Inferior parietal cortex (tissue), 1 donor: Measurements from ENCODE around the gene BTBD9.

Experiments used
- DNase-seq: peaks from one replicate; pipeline ENCODE4 v3.0.0-alpha.2; 2016; ENCODE audit errors: extremely low spot score

The BTBD9 gene

DNA sequence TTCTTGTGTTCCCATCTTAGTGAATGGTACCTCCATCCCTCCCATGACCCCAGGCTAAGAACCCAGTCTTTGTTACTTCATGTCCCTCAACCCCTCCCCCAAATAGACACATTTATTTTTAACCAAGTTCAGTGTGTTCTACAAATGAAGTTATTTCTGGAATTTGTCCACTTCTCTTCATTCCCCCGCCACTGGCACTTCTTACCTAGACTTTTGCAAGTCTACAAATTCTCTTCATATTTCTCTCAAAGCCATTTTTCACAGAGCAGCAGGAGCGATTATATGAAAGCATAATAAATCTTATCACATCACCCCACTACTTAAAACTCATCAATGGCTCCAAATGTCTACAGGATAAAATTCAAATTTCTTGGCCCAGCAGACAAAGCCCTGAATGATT, 131.4 kb downstream of the BTBD9 start:
- no peak for DNase-seq

DNA sequence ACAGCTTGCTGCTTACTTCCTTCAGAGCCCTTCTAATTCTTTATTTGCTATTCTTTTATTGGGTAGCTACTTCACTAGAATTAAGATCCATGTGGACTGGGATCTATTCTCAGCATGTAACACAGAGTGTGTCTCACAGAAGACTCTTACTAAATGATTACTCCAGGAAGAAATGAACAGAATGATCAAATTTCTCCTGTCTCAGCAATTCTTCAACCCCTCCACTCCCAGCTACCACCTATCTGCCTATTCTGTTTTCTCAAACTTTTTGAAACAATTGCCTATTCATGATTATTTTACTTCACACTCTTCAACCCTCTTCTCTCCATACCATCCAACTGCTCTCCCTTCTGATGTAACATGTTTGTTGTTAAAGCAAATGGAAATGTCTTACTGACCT, 132.6 kb downstream of the BTBD9 start:
- no peak for DNase-seq

DNA sequence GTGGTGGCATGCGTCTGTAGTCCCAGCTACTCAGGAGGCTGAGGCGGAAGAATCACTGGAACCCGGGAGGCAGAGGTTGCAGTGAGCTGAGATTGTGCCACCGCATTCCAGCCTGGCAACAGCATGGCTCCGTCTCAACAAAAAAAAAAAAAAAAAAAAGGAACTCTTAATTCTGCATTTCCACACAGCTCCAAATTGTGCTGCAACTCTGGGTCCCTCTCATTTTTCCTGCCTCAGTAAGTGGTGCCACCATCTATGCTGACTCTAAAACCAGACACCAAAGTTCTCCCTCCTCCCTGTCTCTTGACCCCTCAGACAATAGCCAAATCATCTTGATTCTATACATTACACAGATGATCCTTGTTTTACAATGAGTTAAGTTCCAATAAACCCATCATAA, 133.9 kb downstream of the BTBD9 start:
- DNase-seq = no peak

DNA sequence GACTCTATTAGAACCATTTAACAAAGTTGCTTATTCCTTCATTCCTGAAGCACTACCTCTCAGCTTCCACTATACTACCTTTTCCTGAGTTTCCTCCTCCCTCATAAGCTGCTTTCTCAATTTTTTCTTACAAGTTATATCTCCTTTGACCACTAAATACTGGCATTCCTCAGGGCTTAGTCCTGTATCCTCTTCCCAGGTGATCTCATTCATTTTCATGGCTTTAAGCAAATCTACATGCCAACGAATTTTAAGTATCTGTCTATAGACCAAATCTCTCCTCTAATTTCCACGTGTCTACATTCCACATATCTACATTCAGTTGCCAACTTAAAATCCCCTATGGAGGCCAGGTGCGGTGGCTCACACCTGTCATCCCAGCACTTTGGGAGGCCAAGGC, 134.7 kb downstream of the BTBD9 start:
- DNase-seq = no peak

DNA sequence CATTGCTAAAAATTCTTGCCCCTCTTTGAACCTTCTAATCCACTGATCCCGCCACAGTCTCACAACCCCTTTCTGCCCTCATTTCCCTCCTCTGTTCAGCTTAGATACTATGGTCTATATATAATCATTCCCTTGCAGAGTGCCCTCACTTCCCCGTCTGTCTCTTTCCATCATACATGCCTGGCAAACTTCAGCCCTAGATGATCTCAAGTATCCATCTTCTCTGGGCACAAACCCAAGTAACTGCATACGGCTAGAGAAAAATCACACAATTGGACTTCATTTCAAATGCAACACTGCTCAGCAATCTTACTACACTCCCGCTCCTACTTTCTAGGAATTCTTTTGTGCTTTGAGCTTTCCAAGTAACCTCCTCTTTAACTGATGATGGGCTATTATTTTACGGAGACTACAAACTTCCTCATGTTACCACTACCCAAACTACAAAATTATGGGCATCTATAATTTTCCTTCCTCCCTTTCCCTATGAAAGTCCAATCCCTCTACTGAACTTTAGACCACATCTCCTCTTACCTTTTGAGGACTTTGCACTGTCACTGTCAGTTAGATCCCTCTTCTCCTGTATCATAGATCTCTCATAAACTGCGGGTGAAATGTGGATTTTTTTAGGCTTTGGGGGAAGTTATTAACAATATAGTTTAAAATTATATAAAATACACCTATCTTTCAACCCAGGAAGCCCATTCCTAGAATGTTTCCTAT, 135.6 kb downstream of the BTBD9 start:
- no peak for DNase-seq

DNA sequence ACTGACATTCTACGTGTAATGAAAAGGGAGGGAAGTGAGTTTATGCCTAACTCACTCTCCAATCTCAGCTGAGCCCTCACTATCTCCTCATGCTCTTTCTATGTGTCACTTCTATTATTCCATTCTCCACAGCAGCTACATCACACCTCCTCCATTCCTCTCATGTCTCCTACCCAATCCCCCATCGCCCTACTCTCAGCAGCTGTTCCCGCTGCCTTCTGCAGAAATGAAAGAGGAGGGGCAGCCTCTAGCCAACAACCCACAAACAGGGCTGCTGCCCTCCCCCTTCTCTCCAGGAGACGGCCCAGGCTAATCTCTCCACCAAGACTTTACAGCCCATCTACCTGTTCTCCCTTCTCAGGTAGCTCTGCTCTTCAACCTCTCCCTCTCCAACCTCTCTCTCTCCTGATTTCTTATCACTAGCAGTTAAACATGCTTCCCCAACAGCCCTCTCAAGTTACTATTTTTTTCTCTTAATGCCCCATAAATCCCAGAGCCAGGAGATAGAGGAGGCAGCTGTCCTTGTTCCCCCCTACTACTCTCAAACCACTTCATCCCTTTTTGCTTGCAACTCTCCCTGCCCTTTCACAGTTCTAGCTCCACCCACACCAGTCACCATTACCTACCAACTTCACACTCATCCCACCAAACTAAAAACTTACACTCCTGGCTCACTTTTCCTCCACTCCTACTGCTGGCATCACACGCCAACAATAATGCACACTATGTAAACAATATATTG, 136.5 kb downstream of the BTBD9 start:
- no peak for DNase-seq

DNA sequence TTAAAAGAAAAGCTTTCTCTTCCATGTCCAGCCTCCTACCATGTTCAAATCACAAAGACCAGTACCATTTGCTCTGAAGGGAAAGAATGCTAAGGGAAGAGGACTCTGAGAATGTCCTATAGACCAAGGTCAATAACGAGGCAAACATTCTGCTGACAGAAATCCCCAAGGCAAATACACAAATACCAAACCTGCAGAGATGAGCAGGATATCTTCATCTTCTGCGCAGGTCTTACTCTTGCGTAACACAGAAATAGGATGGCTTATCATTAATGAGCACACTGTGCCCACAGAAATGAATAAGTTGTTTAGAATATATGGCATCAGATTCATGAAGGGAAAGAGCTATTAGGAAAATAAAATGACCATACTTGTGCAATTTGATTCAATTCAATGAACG, 137.3 kb downstream of the BTBD9 start:
- DNase-seq = no peak

DNA sequence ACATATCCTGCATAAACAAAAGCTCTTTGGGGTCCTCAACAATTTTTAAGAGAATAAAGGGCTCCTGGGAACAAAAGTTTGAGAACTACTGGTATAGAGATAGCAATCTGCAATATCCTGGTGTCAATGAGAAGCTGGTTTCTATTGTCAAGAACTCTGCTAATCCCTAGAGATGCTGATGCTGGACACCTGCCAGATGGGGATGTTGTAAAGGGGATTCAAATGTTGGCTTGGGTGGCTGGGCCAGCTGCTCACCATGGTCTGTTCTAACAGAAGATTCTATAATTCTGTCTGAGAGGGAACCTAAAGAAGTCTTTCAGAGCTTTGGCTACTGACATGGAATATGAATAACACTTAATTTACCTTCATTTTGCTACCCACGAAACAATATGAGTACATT, 137.8 kb downstream of the BTBD9 start:
- no peak for DNase-seq

DNA sequence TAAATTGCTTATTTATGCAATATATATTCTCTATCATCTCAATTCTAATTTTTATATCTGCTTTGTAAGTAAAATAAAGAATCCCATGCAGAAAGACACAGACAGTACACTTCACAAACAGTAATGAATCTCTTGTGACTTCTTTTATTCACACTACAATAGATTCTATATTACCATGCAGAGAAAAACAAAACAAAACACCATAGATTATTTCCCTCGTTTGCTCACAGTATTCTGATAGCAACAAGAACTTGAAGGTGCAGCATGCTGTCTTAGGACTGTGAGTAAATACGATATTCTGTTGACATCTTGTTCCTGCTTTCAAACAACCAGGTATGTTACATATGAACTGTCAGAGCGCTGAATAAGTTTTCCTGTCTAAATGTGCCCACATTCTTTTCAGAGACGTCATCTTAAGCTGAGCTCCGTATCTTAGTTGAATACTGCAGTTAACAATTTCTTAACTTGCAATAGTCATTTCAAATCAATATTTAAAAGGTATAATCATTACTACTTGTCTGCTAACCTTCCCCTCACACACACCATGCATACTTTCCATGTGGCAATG, 140.1 kb downstream of the BTBD9 start:
- DNase-seq = no peak

DNA sequence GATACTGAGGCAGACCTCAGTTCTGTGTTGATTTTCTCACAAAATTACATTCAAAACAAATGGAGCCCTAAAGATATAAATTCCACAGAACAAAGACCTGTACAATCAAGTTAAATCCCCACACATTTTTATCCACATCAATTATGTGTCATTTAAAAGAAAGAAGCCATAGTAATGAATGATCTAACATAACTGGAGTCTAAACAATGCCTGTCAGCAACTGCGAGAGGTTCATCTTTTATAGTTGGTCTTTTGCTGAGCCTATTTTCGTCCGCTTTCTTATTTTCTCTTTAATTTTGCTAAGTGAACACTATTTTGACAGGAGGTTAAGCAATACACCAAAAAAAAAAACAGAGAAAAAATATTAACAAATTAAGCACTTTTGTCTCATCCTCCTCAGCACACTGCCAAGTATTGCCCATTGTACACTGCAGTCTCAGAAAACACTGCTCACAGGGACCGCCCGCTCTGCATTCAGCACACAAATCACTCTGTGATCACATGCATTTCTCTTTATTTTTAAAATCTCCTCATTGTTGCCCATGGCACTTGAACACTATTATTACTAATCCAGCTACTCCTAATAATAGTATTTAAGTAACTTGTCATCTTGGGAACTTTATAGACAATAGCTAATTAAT, 140.8 kb downstream of the BTBD9 start:
- DNase-seq = no peak

DNA sequence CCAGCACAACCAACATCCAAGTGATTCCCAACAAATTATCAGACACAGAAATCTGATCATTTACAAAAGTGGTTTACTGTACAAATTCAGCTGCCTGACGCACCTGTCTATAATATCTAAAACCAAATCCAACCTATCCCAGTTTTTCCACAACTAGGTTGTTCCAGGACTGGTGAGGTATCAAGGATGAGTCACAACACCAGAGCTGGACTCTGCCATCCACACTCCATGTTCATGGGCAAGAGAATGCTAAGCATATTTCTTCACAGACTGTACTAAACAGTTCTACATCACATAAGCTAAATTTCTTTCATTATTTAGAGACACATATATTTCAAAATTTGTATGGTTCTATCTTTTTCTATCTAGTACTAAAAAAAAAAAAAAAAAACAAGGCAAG, 141.6 kb downstream of the BTBD9 start:
- DNase-seq = no peak

DNA sequence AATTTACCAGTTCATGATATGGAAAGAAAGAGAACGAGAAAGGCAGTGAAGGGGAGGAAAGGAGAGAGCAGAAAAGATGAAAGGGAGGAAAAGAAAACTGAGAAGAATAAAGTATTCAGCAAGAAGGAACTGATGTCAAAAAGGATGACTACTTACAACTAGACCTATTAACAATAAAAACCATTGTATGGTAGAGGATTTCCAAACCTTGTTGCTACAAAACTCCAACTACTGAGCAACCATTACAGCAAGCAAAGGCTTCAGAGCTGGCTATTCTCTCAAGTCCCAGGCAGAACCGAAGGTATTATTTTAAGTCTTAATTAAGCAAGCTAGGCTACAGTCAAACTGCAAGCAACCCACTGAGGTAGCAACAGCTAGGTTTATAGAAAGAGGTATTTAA, 142.2 kb downstream of the BTBD9 start:
- no peak for DNase-seq

DNA sequence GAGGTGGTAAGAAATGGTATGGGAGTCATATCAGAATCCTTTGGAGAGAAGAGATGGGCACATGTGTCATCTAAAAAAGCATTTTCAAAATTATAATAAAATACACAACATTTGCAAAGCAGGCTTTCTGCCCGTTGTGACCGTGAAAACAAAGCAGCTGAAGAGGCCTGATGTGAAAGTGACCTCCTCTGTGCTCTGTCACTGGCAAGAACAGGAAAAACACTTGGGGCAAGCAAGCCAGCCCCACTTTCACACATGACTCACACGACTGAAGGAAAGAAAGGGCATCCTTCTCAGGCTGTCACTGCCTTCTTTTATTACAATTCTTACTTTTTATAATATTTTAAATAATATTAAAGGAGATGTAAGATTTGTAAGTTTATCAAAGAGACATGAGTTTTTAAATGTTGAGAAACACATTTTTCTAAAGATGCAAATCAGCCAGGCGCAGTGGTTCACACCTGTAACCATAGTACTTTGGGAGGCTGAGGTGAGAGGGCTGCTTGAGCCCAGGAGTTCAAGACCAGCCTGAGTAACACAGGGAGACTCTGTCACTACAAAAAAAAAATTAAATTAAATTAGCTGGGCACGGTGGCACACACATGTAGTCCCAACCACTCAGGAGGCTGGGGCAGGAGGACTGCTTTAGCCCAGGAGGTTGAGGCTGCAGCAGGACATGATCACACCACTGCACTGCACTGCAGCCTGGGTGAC, 143.7 kb downstream of the BTBD9 start:
- DNase-seq = no peak

DNA sequence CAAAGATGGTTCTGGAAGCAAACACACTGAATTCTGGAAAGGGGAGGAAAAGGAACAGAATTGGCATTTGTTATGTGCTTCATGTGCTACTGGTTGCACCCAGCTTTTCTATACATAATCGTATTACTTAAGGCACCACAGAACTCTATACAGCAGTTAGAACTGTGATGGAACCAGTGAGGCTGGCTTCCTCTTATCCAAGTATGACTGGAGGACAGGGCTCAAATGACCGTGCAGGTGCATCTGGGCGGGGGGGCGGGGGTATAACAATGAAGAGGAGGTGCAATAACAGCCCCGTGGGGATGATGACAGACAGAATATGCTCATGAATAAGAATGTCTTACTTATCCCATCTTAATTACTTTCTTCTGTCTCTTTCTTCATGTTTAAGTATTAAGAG, 144.2 kb downstream of the BTBD9 start:
- no peak for DNase-seq

DNA sequence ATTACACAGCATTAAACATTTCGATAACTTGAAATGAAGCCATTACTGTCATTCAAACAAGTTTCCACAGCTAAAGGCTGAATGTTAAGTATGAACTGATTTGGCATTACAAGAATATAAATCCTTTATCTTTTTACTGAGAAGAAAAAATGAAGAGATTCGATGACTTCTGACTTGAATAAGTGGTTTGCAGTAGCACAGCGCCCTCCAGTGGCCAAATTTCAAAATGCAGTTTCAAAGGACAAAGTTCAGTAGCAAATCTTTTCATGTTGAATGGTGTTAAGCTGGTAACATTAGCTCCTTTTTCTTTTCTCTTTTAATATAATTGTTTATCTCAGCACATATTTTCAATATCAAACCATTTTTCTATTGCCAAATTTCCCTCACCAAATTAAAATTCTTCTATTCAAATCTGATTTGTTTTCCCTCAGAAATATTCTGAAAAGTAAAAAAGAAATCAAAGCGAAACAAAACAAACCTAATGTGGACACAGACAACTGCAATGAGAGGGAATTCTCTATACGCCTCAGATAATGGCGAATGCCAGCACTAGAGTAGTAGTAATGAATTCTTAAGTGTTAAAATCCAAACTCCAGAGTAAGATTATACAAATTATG, 145.7 kb downstream of the BTBD9 start:
- peak; percentile 97 for DNase-seq

DNA sequence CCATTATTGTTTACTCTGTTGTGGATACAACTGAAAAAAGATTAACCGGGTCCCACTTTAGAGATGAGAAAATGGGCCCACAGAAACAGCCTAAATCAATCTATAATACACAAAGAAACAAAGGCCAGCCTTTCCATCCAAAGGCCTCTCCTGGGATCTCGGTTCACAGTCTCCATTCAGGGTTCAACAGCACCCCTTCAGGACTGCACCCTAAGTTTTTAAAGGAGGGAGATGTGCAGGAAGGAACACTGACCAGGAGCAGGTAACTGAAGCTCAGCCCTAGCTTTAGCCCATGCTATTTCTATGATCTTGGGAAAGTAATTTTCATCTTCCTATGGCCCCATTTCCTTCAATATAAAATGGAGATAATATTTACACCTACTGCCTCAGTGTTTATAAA, 147.7 kb downstream of the BTBD9 start:
- DNase-seq = no peak

DNA sequence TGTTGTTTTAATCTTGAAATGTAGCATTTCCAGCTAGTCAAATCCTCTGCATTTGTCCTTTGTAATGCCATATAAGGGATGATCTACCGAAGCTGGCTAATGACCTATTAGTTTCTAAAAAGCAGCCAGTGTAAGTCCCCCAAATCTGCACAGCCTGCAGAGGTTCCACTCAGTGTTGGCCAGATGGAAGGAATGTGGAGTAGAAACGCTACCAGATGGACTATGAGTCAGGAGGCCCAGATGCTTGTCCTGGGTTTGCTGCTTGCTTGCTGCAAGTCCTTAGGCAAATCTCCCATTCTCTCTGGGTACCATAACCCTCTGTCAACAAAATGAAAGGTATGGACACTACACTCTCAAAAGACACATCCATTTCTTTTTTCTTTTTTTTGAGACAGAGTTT, 149.8 kb downstream of the BTBD9 start:
- no peak for DNase-seq

DNA sequence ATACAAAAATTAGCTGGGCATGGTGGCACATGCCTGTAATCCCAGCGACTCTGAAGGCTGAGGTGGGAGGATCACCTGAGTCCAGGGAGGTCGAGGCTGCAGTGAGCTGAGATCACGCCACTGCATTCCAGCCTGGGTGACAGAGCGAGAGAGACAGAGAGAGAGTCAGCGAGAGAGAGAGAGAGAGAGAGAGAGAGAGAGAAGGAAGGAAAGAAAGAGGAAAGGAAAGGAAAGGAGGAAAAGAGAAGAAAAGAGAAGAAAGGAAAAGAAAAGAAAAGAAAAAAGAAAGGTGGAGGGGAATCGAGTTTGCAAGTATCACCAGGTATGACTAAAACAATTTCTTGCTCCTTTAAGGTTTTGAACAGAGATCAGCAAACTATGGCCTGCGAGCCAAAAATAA, 152.3 kb downstream of the BTBD9 start:
- no peak for DNase-seq

DNA sequence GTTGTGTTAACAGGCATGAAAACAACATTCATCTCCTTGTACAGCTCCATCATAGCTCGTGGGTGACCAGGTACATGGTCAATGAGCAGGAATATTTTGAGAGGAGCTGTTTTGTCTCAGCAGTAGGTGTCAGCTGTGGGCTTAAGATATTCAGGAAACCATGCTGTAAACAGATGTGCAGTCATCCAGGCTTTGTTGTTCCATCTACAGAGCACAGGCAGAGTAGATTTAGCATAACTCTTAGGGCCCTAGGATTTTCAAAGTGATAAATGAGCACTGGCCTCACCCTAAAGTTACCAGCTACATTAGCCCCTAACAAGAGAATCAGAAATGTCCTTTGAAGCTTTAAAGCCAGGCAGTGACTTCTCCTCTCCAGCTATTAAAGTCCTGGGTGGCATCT, 154.2 kb downstream of the BTBD9 start:
- DNase-seq = no peak

DNA sequence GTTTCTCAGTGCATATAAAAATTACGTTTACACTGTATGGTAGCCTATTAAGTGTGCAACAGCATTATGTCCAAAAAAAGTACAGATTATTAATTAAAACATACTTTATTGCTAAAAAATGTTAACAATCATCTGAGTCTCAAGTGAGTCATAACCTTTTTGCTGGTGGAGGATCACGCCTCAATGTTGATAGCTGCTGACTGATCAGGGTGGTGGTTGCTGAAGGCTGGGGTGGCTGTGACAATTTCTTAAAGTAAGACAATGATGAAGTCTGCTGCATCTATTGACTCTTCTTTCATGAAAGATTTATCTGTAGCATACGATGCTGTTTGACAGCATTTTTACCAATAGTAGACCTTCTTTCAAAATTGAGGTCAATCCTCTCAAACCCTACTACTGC, 155.1 kb downstream of the BTBD9 start:
- DNase-seq = no peak

DNA sequence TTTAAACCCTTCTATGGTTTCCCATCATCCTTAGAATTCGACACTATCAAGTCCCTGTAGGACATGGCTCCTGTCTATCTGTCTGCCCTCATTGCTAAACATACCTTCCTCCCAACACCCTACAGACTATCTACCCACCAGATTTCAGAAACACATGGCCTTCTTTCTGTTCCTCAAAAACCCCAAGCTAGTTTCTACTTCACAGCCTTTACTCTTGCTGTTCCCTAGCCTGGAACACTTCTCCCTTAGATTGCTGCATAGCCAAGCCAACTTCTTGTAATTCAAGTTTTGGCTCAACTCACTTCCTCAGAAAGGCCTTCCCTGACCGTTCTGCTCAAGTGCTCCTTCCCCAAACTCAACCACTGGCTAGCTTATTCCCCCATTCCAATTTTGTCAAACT, 156.2 kb downstream of the BTBD9 start:
- no peak for DNase-seq

DNA sequence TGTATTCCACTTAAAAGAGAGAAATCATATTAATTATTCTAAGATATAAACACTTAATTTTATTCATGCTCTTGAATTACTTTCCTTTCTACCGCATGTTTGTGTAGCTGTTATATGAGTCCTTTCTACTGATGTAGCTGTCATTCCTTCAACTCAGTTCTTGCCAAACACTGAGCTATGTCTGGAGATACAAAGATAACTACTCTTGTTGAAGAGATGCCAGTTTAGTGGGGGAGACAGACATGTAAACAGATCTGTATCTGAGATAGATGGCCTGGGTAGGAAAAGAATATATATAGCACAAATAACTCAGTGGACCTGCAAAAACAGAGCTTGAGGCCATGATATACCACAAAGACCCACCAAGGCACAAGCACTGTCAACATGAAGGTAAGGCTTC, 157.3 kb downstream of the BTBD9 start:
- DNase-seq = no peak
